Muscle layer of duodenum (tissue), 2 donors: ENCODE results near the gene GAPDH.
A peak's percentile ranks its signal among the peaks of the same experiment; 100 is the strongest.
"Not testable (repeated sequence)": the region's sequence is repeated elsewhere in the genome, so short reads cannot be mapped to it uniquely, and the experiment has no call there.

Experiments
- H3K27ac ChIP-seq: one replicate; pipeline ENCODE4 v1.7.0; 2013; ENCODE audit warnings: mild to moderate bottlenecking, low read length
- H3K27me3 ChIP-seq: one replicate; pipeline ENCODE4 v1.7.0; 2013; ENCODE audit warnings: low read depth, mild to moderate bottlenecking, control low read depth, low read length
- H3K36me3 ChIP-seq, 2 donors: one replicate each; pipeline ENCODE4 v1.7.0; 2013; ENCODE audit warnings: low read length in 2 of 2, control low read depth in 1 of 2, mild to moderate bottlenecking in 1 of 2; ENCODE audit not compliant: insufficient read depth in 2 of 2, control insufficient read depth in 1 of 2
- H3K4me1 ChIP-seq, 2 donors: one replicate each; pipeline ENCODE4 v1.7.0; 2013; ENCODE audit warnings: low read length in 2 of 2, mild to moderate bottlenecking in 2 of 2, control low read depth in 1 of 2, moderate library complexity in 1 of 2; ENCODE audit not compliant: insufficient read depth in 2 of 2, control insufficient read depth in 1 of 2
- H3K4me3 ChIP-seq, 2 donors: one replicate each; pipeline ENCODE4 v1.7.0; 2013; ENCODE audit warnings: low read length in 2 of 2, low read depth in 1 of 2, mild to moderate bottlenecking in 1 of 2
- H3K9me3 ChIP-seq, 2 donors: one replicate each; pipeline ENCODE4 v1.7.0; 2013; ENCODE audit warnings: low read length in 2 of 2, control low read depth in 1 of 2, mild to moderate bottlenecking in 1 of 2; ENCODE audit not compliant: control insufficient read depth in 1 of 2
- donor health status: healthy.

GAPDH gene

DNA sequence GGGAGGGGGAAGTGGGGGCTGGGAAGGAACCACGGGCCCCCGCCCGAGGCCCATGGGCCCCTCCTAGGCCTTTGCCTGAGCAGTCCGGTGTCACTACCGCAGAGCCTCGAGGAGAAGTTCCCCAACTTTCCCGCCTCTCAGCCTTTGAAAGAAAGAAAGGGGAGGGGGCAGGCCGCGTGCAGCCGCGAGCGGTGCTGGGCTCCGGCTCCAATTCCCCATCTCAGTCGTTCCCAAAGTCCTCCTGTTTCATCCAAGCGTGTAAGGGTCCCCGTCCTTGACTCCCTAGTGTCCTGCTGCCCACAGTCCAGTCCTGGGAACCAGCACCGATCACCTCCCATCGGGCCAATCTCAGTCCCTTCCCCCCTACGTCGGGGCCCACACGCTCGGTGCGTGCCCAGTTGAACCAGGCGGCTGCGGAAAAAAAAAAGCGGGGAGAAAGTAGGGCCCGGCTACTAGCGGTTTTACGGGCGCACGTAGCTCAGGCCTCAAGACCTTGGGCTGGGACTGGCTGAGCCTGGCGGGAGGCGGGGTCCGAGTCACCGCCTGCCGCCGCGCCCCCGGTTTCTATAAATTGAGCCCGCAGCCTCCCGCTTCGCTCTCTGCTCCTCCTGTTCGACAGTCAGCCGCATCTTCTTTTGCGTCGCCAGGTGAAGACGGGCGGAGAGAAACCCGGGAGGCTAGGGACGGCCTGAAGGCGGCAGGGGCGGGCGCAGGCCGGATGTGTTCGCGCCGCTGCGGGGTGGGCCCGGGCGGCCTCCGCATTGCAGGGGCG lies at the start of gene GAPDH:
Gene GAPDH (plus strand): TSS at position 595 of the 772 bp plus-strand sequence. CDS start 316 bp downstream, outside the sequence.
- Histone ChIP-seq H3K27me3 (no peaks in the 10 kb centered on the region), H3K9me3 (no peaks in the 10 kb centered on the region), H3K36me3 (peaks cover 34 to 51% of the 10 kb centered on the region in 2 donors), H3K4me3 (peak within 1 kb of the TSS; percentile 88 to 98), H3K4me1 (peaks cover 15 to 48% of the 10 kb centered on the region in 2 donors), H3K27ac (peak within 1 kb of the TSS; percentile 96)

DNA sequence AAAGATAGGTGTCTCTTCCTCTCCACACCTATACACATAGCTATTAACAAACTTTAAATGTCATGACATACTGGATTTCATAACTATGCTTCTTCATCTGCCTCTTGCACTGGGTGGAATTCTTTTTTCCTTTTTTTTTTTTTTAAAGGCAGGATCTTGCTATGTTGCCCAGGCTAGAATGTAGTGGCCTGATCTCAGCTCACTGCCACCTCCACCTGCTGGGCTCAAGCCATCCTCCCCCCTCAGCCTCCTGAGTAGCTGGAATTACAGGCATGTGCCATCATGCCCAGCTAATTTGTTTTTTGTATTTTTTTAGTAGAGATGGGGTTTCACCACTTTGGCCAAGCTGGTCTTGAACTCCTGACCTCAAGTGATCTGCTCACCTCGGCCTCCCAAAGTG lies 46.1 kb upstream of the GAPDH start:
- Histone ChIP-seq H3K36me3 (peaks cover 0 to 6% of the 10 kb centered on the region in 2 donors), H3K4me1 (peaks cover 7 to 9% of the 10 kb centered on the region in 2 donors), H3K27ac (no peak overlapping the region), H3K4me3 (no peak overlapping the region), H3K9me3 (no peaks in the 10 kb centered on the region), H3K27me3 (no peaks in the 10 kb centered on the region)

DNA sequence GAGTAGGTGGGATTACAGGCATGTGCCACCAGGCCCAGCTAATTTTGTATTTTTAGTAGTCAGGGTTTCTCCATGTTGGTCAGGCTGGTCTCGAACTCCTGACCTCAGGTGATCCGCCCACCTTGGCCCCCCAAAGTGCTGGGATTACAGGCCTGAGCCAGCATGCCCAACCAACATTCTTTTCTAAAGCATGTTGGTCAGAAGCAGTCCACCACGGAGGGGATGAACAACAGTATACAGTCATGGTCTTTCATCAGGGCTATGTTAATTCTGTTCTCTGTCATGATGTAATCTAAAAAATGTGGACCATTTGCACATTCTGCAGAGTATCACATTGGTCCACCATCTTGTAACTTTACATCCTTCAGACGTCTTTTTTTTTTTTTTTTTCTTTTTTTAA lies 44.9 kb upstream of the GAPDH start:
- H3K27ac ChIP-seq: no peak overlapping the region
- no peaks in the 10 kb centered on the region for H3K27me3 ChIP-seq
- H3K9me3 ChIP-seq: no peaks in the 10 kb centered on the region
- no peak overlapping the region for H3K4me3 ChIP-seq
- H3K4me1 ChIP-seq: peaks cover 8 to 11% of the 10 kb centered on the region in 2 donors
- peaks cover 0 to 9% of the 10 kb centered on the region in 2 donors for H3K36me3 ChIP-seq

DNA sequence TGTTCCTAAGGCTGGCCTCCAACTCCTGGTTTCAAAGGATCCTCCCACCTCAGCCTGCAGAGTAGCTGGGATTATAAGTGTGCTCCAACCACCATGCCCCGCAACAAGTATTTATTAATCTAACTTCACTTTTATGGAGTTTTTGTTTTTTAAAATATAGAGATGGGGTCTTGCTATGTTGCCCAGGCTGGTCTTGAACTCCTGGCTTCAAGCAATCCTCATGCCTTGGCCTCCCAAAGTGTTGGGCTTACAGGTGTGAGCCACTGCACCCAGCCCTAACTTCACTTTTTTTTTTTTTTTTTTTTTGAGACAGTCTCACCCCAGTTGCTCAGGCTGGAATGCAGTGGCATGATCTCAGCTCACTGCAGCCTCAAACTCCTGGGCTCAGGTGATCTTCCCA lies 43.6 kb upstream of the GAPDH start:
- H3K36me3 ChIP-seq: peaks cover 0 to 15% of the 10 kb centered on the region in 2 donors
- H3K27ac ChIP-seq, H3K27me3 ChIP-seq, H3K4me3 ChIP-seq, H3K9me3 ChIP-seq: not testable (repeated sequence)
- H3K4me1 ChIP-seq: peaks cover 16 to 22% of the 10 kb centered on the region in 2 donors

DNA sequence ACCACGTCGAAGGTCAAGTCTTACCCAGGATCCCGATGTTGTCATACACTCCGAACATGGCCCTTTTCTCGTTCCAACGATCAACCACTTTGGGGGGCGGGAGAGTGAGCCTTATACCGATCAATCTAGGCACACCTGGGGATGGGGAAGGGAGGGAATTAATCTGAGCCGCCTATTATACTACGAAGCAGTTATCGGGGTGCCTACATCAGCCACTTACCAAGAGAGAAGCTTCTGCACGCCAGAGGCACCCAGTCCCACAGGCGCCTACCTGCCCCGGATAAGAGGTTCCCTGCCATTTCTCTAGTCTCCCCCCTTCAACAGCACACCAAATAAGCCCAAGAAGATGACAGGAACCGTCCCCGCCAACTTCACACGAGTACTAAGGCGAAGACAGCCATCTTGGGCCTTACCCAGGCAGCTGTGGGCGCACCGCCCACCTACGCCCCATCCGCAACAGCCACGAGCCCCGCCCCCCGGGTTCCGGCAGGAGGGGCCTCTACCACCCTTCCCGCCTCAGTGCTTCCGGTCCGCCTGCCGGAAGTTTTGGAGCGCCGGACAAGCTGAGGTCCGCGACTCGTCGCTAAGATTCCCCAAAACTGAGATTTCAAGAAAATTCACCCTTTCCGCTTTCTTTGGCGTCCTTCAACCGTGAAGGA lies 41.4 kb upstream of the GAPDH start, which contains the start of gene MRPL51:
Gene MRPL51 (minus strand): TSS at position 425 of the 659 bp plus-strand sequence. CDS start 126 bp downstream, at position 299.
- Histone ChIP-seq H3K9me3 (no peaks in the 10 kb centered on the region), H3K27me3 (no peaks in the 10 kb centered on the region), H3K27ac (peak within 1 kb of the TSS; percentile 100), H3K4me1 (peaks cover 16 to 22% of the 10 kb centered on the region in 2 donors), H3K36me3 (peaks cover 8 to 15% of the 10 kb centered on the region in 2 donors), H3K4me3 (peak within 1 kb of the TSS; percentile 86 to 100)

DNA sequence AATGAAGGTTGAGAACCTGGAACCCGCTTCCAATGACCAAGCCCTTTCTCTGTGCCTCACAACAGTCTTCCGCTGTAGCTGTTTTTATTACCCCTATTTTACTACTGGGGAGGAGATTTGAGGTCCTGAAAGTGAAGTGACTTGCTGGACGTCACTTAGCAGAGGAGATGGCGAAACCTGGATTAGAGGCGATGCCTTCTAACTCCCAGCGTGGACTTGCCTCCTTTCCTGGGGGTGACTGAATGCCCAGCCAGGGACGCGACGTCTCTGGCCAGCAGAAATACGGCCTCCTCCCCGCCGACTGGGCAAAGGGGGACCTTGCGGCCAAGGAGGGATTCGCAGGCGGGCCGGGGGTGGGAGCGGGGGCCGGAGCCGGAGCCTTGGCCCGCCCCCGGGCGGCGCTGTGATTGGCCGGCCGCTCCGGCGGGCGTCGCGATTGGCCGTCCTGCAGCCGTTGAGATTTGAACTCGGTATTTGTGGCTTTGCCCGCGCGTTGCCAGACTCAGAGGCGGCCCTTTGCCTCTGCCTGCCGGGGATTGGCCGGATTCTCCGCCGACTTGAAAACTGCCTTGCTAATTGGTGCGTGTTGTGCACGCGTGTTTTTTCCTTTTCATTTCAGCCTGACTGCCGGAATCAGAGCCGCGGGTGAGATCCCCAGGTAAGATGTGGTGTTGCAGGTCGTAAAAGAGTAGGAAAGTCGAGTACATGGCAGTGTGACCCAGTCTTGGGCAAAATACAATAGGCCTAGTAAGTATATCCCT lies 40.6 kb upstream of the GAPDH start, which contains the start of gene NCAPD2:
Gene NCAPD2 (plus strand): TSS at position 606 of the 761 bp plus-strand sequence. CDS start 997 bp downstream, outside the sequence.
- Histone ChIP-seq H3K36me3 (peaks cover 8 to 15% of the 10 kb centered on the region in 2 donors), H3K9me3 (no peaks in the 10 kb centered on the region), H3K27ac (peak within 1 kb of the TSS; percentile 100), H3K4me3 (peak within 1 kb of the TSS; percentile 86 to 100), H3K4me1 (peaks cover 16 to 22% of the 10 kb centered on the region in 2 donors), H3K27me3 (no peaks in the 10 kb centered on the region)

DNA sequence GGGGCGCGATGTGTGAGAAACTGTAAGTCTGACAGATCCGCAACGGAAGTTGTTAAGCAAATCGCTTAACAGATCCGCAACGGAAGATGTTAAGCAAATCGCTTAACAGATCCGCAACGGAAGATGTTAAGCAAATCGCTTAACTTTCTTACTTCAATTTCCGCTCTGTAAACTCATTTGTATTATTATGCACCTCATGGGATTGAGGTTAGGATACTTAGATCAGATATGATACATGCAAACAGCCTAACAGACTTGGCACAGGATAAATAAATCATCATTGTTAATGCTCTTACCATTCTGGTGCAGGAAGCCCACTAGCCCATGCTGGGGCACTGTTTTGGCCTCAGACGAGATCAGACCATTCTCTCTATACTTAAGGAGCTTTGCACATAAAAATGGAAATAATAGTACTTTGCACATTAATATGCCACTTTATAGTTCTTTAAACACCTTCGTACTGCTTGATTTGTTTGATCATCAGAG lies 40.0 kb upstream of the GAPDH start:
- H3K4me3 ChIP-seq: peak overlapping the region; percentile 86 to 100
- peaks cover 16 to 22% of the 10 kb centered on the region in 2 donors for H3K4me1 ChIP-seq
- no peaks in the 10 kb centered on the region for H3K9me3 ChIP-seq
- no peaks in the 10 kb centered on the region for H3K27me3 ChIP-seq
- H3K27ac ChIP-seq: peak overlapping the region; percentile 43
- H3K36me3 ChIP-seq: peaks cover 8 to 21% of the 10 kb centered on the region in 2 donors

DNA sequence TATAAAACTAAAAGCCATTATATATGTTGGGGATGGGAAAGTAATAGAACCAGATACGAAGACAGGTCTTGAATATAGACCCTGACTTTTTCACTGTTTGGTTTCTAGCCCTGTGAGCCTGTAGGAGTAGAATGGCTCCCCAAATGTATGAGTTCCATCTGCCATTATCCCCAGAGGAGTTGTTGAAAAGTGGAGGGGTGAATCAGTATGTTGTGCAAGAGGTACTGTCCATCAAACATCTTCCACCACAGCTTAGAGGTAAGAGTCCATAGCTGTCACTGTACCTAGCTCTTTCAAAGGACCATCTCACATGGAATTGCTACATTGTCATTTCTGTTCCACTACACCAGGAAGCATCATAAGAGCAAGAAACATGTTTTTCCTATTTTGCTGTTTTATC lies 39.3 kb upstream of the GAPDH start:
- Histone ChIP-seq H3K4me1 (peaks cover 16 to 22% of the 10 kb centered on the region in 2 donors), H3K4me3 (peak overlapping the region in 1 of 2 donors; percentile 100), H3K27ac (no peak overlapping the region), H3K27me3 (no peaks in the 10 kb centered on the region), H3K36me3 (peaks cover 8 to 26% of the 10 kb centered on the region in 2 donors), H3K9me3 (no peaks in the 10 kb centered on the region)

DNA sequence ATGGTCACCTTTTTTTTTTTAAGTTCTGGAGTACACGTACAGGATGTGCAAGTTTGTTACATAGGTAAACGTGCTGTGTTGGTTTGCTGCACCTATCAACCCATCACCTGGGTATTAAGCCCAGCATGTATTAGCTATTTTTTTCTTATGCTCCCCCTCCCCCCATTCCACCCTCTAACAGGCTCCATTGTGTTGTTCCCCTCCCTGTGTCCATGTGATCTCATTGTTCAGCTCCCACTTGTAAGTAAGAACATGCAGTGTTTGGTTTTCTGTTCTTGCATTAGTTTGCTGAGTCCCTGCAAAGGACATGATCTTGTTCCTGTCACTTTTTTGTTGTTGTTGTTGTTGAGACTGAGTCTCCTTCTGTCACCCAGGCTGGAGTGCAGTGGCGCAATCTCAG lies 37.0 kb upstream of the GAPDH start:
- not testable (repeated sequence) for H3K9me3 ChIP-seq, H3K4me3 ChIP-seq, H3K27ac ChIP-seq, H3K27me3 ChIP-seq
- peaks cover 12 to 17% of the 10 kb centered on the region in 2 donors for H3K4me1 ChIP-seq
- peaks cover 8 to 20% of the 10 kb centered on the region in 2 donors for H3K36me3 ChIP-seq

DNA sequence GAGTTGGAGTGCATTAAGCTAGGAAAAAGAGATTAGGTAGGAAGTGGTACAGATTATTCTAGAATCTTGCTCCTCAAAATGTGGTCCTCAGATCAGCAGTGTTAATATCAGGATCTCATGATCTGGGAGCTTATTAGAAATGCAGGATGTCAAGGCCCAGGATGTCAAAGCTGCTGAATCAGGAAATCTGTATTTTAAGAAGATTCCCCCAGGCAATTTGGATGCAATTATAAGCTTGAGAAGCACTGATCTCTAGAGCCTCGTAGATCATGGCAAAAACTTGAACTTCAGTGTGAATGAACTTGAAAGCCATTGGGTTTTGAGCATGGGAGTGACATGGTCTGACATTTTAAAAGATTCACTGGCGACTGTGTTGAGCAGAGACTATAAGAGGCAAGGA lies 33.9 kb upstream of the GAPDH start:
- no peaks in the 10 kb centered on the region for H3K9me3 ChIP-seq
- peaks cover 8 to 15% of the 10 kb centered on the region in 2 donors for H3K36me3 ChIP-seq
- H3K27me3 ChIP-seq: no peaks in the 10 kb centered on the region
- H3K4me1 ChIP-seq: peaks cover 0 to 1% of the 10 kb centered on the region in 2 donors
- H3K27ac ChIP-seq: no peak overlapping the region
- no peak overlapping the region for H3K4me3 ChIP-seq
